HCEC 1CT (cell line): ENCODE data around the gene RNF14.
"Not testable (repeated sequence)": the region's sequence is repeated elsewhere in the genome, so short reads cannot be mapped to it uniquely, and the experiment has no call there.

Source experiments
- DNase-seq: peaks from one replicate; pipeline ENCODE4 v3.0.0-alpha.2; 2017

Gene RNF14

GRCh38 chr5:142016556-142016955, 47.7 kb downstream of the RNF14 start:
- no peak for DNase-seq

GRCh38 chr5:142017832-142018427, 49.0 kb downstream of the RNF14 start:
- peak; percentile 27 for DNase-seq

- DNase-seq, result no peak
Observed at GRCh38 chr5:142020122-142020659, 51.3 kb downstream of the RNF14 start.

GRCh38 chr5:142023836-142024235, 54.9 kb downstream of the RNF14 start:
- no peak for DNase-seq

GRCh38 chr5:142024771-142025304, 55.9 kb downstream of the RNF14 start:
- DNase-seq, result peak; percentile 92

GRCh38 chr5:142025637-142026036, 56.7 kb downstream of the RNF14 start:
- DNase-seq, result no peak

GRCh38 chr5:142032150-142032549, 63.2 kb downstream of the RNF14 start:
- DNase-seq, result no peak

GRCh38 chr5:142032747-142033631, 64.1 kb downstream of the RNF14 start:
- DNase-seq, result no peak

- DNase-seq, result not testable (repeated sequence)
Observed at GRCh38 chr5:142033632-142034567, 65.0 kb downstream of the RNF14 start.

GRCh38 chr5:142034994-142035393, 66.1 kb downstream of the RNF14 start:
- DNase-seq, result no peak

GRCh38 chr5:142036918-142037317, 68.0 kb downstream of the RNF14 start:
- DNase-seq, result no peak

GRCh38 chr5:142037599-142037998, 68.7 kb downstream of the RNF14 start:
- DNase-seq, result not testable (repeated sequence)

GRCh38 chr5:142038735-142039134, 69.8 kb downstream of the RNF14 start:
- DNase-seq, result no peak
